ENCODE measurements around the gene TTC1.

The TTC1 gene

GRCh38 chr5:160089531-160089930 lies 80.6 kb downstream of the TTC1 start:
- TF ChIP-seq CTCF (IDR thresholded peaks at IDR 0.05; ENCODE audit: low read depth, low read length, missing control alignments): no peak
- H3K4me3 ChIP-seq (replicated peaks; ENCODE audit: low read depth, low read length): no peak overlapping the region
- no peak for DNase-seq (ENCODE audit: extremely low read depth, low read depth)

DNA sequence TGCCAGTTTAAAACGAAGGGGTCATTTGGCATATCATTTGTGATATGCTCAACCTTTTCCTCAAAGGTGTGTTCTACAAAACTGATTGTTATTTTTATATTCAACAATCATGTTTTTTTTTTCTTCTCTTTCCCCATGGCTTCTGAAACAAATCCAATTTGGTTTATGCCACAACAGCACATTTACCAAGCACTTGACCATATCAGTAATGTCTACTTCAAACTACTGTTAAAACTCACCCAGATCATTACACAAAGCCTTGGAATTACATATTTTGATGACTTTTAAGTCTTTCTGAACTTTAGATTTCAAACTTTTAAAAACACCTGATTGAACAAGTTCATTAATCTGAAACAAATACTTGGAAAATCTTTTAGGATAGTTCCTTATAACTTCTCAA lies 81.1 kb downstream of the TTC1 start:
- no peak for TF ChIP-seq CTCF (IDR thresholded peaks at IDR 0.05; ENCODE audit: low read depth, low read length, missing control alignments)
- DNase-seq (ENCODE audit: extremely low read depth, low read depth): no peak

DNA sequence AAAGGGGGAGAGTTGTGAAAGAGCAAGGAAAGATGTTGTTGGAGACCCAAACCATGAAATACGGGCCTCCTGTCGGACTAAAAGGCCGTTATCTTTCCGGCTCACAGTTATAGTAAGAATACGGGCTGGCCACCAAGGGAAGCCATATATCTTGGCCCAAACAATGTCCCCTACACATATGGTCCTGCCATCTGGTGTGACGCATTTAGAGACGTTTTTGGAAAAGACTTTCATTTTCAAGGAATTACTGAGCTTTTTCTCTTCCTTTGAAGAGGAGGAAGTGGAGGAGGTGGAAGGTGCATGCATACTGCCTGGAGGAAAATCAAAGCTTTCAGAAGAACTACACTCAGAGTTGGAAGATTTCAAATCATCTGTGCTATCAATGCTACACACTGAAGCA lies 83.6 kb downstream of the TTC1 start:
- no peak for DNase-seq (ENCODE audit: extremely low read depth, low read depth)
- H3K4me3 ChIP-seq (replicated peaks; ENCODE audit: low read depth, low read length): no peak overlapping the region
- no peak for TF ChIP-seq CTCF (IDR thresholded peaks at IDR 0.05; ENCODE audit: low read depth, low read length, missing control alignments)

More for the DNA sequence above, 81.1 kb downstream of the TTC1 start:
- no peak overlapping the region for H3K4me3 ChIP-seq (replicated peaks; ENCODE audit: low read depth, low read length)

DNA sequence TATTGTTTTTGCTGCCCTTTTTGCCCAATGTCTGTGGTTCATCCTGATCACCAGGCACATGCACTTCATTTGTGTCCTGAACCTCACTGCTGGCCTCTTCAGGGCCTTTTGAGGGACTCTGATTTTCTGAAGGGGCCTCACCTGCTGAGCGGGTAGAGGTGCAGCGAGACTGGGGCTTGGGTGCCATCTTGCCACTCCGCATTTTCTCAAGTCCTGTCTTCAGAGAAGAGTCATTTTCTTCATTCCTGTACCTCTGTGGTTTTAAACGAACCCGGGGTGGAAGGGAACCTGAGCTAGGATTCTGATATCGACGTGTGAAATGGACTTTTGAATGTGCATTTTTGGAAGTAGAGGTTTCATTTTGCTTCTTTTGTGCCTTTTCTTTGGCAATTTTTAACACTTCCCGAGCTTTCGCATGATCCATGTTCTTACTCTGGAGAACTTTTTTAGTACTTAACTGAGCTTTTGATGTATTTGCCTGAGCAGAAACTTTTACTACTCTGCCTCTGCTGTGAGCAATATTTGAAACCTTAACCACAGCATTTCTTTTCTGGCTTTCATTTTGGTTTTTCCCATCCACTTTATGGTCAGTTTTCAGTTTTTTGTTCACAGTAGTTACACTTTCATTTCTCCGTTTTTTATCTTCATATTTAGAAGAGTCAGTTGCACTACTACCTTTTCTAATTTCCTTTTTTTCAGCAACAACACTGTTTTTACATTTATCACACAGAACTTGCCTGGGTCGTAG lies 84.2 kb downstream of the TTC1 start:
- no peak overlapping the region for H3K4me3 ChIP-seq (replicated peaks; ENCODE audit: low read depth, low read length)
- DNase-seq (ENCODE audit: extremely low read depth, low read depth): no peak
- no peak for TF ChIP-seq CTCF (IDR thresholded peaks at IDR 0.05; ENCODE audit: low read depth, low read length, missing control alignments)

DNA sequence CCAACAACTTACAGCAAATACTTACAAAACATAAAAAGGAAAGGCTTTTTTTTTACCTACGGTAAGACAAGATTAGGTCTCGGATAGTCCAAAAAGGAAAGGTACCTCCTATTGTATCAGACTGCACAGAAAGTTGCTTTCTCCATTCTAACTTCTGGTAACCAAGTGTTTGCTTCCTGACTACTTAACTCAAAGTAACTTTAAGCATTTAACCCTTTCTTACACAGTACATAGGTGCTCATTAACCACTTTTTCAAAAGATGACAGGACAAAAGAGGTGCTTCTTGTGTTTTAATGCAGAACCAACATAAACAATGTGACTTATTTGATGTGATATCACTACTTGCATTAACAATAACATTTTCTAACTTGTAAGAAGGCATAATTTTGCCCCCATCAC lies 87.2 kb downstream of the TTC1 start:
- TF ChIP-seq CTCF (IDR thresholded peaks at IDR 0.05; ENCODE audit: low read depth, low read length, missing control alignments): no peak
- no peak for DNase-seq (ENCODE audit: extremely low read depth, low read depth)

DNA sequence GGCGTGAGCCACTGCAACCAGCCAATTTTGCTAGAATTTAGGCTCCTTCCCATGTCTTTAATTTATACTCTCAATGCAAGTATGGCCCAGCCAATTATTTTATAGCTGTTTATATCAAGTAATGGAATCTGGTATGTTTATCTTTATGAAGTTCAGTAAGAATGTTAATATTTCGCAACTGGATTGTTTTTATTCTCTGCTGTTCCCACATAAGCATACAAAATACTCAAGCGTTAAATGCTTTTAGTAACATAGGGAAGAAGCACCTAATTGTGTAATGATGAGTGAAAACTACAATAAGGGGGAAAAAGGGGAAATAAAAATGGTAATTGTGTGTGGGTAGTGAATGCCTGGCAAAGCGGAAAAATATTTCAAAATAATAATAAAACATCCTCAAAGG lies 89.1 kb downstream of the TTC1 start:
- DNase-seq (ENCODE audit: extremely low read depth, low read depth): no peak

More for the DNA sequence above, 87.2 kb downstream of the TTC1 start:
- no peak overlapping the region for H3K4me3 ChIP-seq (replicated peaks; ENCODE audit: low read depth, low read length)

More for the DNA sequence above, 89.1 kb downstream of the TTC1 start:
- no peak overlapping the region for H3K4me3 ChIP-seq (replicated peaks; ENCODE audit: low read depth, low read length)
- no peak for TF ChIP-seq CTCF (IDR thresholded peaks at IDR 0.05; ENCODE audit: low read depth, low read length, missing control alignments)

All from HFF-Myc (cell line).